Measurements from ENCODE around the gene GJB5. TPM values are rescaled to one million over a fixed set of nuclear protein-coding genes. Genes with fewer than 3 reads are reported as not detected.
"Not testable (repeated sequence)": the region's sequence is repeated elsewhere in the genome, so short reads cannot be mapped to it uniquely, and the experiment has no call there.

Gene GJB5
- total and polyA plus RNA-seq, 9 of the 15 experiments (the other 6 are each of a cell fraction or from before 2014, with no cell fraction given), result 0.04 TPM; not detected in 8

DNA sequence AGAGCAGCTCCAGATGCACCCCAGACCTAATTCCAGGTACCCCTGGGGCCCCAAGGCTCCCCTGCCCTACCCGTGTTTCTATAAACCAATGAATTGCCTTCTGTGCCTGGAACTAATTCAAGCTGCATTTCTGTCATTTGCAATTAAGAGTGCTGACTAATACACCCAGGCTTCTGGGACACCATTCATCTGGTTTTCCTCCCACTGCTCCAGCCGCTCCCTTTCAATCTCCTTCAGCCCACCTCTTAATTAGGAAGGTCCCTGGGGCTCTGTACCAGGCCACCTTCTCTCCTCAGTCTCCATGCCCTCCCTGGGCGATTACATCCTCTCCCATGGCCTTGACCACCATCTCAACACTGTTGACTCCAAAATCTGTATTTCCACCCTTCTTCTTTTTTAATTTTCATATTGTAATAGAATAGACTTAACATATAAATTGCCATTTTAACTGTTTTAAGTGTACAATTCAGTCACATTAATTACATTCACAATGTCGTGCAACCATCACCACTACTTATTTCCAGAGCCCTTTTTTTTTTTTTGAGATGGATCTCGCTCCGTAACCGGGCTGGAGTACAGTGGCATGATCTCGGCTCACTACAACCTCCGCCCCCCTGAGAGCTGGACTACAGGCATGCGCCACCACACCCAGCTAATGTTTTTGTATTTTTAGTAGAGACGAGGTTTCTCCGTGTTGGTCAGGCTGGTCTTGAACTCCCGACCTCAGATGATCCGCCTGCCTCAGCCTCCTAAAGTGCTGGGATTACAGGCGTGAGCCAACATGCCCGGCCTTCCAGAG lies 16.9 kb downstream of the GJB5 start:
- no peak overlapping the region for H2AFZ ChIP-seq (ENCODE audit: low read depth, low read length)
- POLR2A ChIA-PET, result no interaction called here
- H3K4me3 ChIP-seq, result no peak overlapping the region
- no peaks in the 10 kb centered on the region for H3K9me3 ChIP-seq (replicated peaks; ENCODE audit: control insufficient read depth, insufficient read depth, low read depth, low read length)
- H3K79me2 ChIP-seq (ENCODE audit: control insufficient read depth, insufficient read depth, low read length), result no peaks in the 10 kb centered on the region
- WGBS (ENCODE audit: insufficient coverage, low coverage, missing lambda C conversion rate), result under 1% methylated on average over 16 of the region's 16 CpGs
- ATAC-seq (no peak), DNase-seq (ENCODE audit: extremely low read depth in 1 of 4, low spot score in 3 of 4) (no peak), FAIRE-seq (no peak)
- no TSS peak for BruUV-seq (replicated peaks)
- H3K4me2 ChIP-seq (ENCODE audit: insufficient read depth, low read length), result no peak overlapping the region
- TF ChIP-seq ZNF24 (IDR thresholded peaks at IDR 0.05) (no peak), ZNF224 (CRISPR knock-in tag; IDR thresholded peaks at IDR 0.05) (no peak), ZNF76 (CRISPR knock-in tag; IDR thresholded peaks at IDR 0.05; ENCODE audit: borderline replicate concordance) (no peak), CHD1 (IDR thresholded peaks at IDR 0.05; ENCODE audit: low read length) (no peak), SREBF2 (CRISPR knock-in tag; IDR thresholded peaks at IDR 0.05) (no peak)
- H3K9ac ChIP-seq (ENCODE audit: insufficient read depth in 1 of 2, low read depth in 2 of 2, low read length in 2 of 2), result no peak overlapping the region
- CTCF ChIA-PET (ENCODE audit: low intra/inter-chr PET ratio), result no interaction called here
- no peaks in the 10 kb centered on the region for H3K4me1 ChIP-seq (replicated peaks in 1 of 2; ENCODE audit: control insufficient read depth in 2 of 2, insufficient read depth in 2 of 2, low read length in 2 of 2)
- H3K36me3 ChIP-seq (ENCODE audit: control insufficient read depth, insufficient read depth, low read length), result no peaks in the 10 kb centered on the region
- intact Hi-C loops (cut with micrococcal nuclease), result no loop called here
- H3K27ac ChIP-seq (ENCODE audit: extremely low read depth, low read depth, low read length), result no peak overlapping the region
- peaks cover 30 to 36% of the 10 kb centered on the region in 2 experiments for H3K27me3 ChIP-seq (ENCODE audit: control insufficient read depth in 2 of 2, insufficient read depth in 2 of 2, low read length in 2 of 2)
- H3K9me1 ChIP-seq (ENCODE audit: control insufficient read depth, insufficient read depth, low read length), result no peaks in the 10 kb centered on the region
- 0 out of 2 replicates have a peak, but pooled peaks cover 3% of the 10 kb centered on the region for H4K20me1 ChIP-seq (replicated peaks; ENCODE audit: control insufficient read depth, insufficient read depth, low read length)
- in situ Hi-C loops (cut with MboI), result no loop called here

DNA sequence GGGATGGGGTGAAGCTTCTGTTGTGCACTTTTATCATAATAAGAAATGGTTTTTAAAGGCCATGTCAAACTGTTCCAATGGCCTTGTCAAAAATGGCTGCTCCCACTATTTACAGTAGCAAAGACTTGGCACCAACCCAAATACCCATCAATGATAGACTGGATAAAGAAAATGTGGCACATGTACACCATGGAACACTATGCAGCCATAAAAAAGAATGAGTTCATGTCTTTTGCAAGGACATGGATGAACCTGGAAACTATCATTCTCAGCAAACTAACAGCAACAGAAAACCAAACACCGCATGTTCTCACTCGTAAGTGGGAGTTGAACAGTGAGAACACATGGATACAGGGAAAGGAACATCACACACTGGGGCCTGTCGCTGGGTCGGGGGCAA lies 18.3 kb downstream of the GJB5 start:
- H3K9me1 ChIP-seq (ENCODE audit: control insufficient read depth, insufficient read depth, low read length); H2AFZ ChIP-seq (ENCODE audit: low read depth, low read length); intact Hi-C loops (cut with micrococcal nuclease); CTCF ChIA-PET (ENCODE audit: low intra/inter-chr PET ratio); H3K9ac ChIP-seq (ENCODE audit: insufficient read depth in 1 of 2, low read depth in 2 of 2, low read length in 2 of 2); H3K36me3 ChIP-seq (ENCODE audit: control insufficient read depth, insufficient read depth, low read length); H4K20me1 ChIP-seq (replicated peaks; ENCODE audit: control insufficient read depth, insufficient read depth, low read length); DNase-seq (ENCODE audit: extremely low read depth in 1 of 4, low spot score in 3 of 4); H3K9me3 ChIP-seq (replicated peaks; ENCODE audit: control insufficient read depth, insufficient read depth, low read depth, low read length); H3K4me2 ChIP-seq (ENCODE audit: insufficient read depth, low read length); POLR2A ChIA-PET; H3K27ac ChIP-seq (ENCODE audit: extremely low read depth, low read depth, low read length); BruUV-seq (replicated peaks); in situ Hi-C loops (cut with MboI); H3K4me1 ChIP-seq (replicated peaks in 1 of 2; ENCODE audit: control insufficient read depth in 2 of 2, insufficient read depth in 2 of 2, low read length in 2 of 2); H3K79me2 ChIP-seq (ENCODE audit: control insufficient read depth, insufficient read depth, low read length); H3K4me3 ChIP-seq; FAIRE-seq; ATAC-seq: not testable (repeated sequence)
- TF ChIP-seq NFIC (IDR thresholded peaks at IDR 0.05), result peak; percentile 56; the same call in 1 of the 2 replicates
- H3K27me3 ChIP-seq (ENCODE audit: control insufficient read depth in 2 of 2, insufficient read depth in 2 of 2, low read length in 2 of 2), result peaks cover 31 to 42% of the 10 kb centered on the region in 2 experiments
- WGBS (ENCODE audit: insufficient coverage, low coverage, missing lambda C conversion rate), result 4% methylated on average over 4 of the region's 4 CpGs

Data from K562 (cell line).